ENCODE results near the gene AFAP1. TPM values are rescaled to one million over a fixed set of nuclear protein-coding genes. Genes with fewer than 3 reads are reported as not detected.

Gene AFAP1
- total and polyA plus RNA-seq, 2 donors (not counting 1 experiment from before 2014, with no cell fraction given), result 0.03 to 0.44 TPM

GRCh38 chr4:7847206-7847605 lies 92.5 kb downstream of the AFAP1 start:
- 85% methylated on average over 6 of the region's 6 CpGs for WGBS (ENCODE audit: insufficient coverage)
- Mint-ChIP-seq H3K9me3 (ENCODE audit: insufficient read depth) (no peaks in the 10 kb centered on the region), H3K27ac (no peak overlapping the region), H3K4me1 (no peaks in the 10 kb centered on the region), H3K27me3 (peaks cover 12% of the 10 kb centered on the region), H3K4me3 (no peak overlapping the region)
- ChIA-PET POLR2A (no interaction called here), CTCF (no interaction called here)
- no peak overlapping the region for H3K4me2 ChIP-seq (replicated peaks; ENCODE audit: low read depth, low read length, poor library complexity, severe bottlenecking)
- DNase-seq, result no peak
- ATAC-seq (ENCODE audit: low read depth), result no peak
- no peak overlapping the region for H3K27ac ChIP-seq (ENCODE audit: low read length in 2 of 2)
- H3K79me2 ChIP-seq (ENCODE audit: control insufficient read depth, insufficient read depth, low read length), result no peaks in the 10 kb centered on the region
- H3K4me3 ChIP-seq (ENCODE audit: control extremely low read depth in 1 of 5, extremely low read depth in 1 of 5, insufficient read depth in 1 of 5, low read depth in 2 of 5, low read length in 4 of 5), result no peak overlapping the region
- H4K20me1 ChIP-seq (ENCODE audit: control insufficient read depth, insufficient read depth, low read length, poor library complexity, severe bottlenecking), result no peaks in the 10 kb centered on the region
- H3K9ac ChIP-seq (ENCODE audit: low read length), result no peak overlapping the region
- H3K4me1 ChIP-seq (ENCODE audit: control insufficient read depth in 2 of 2, insufficient read depth in 2 of 2, low read length in 2 of 2), result no peaks in the 10 kb centered on the region
- H3K36me3 ChIP-seq (replicated peaks in 1 of 2; ENCODE audit: control extremely low read depth in 1 of 2, control insufficient read depth in 1 of 2, extremely low read depth in 1 of 2, insufficient read depth in 2 of 2, low read length in 1 of 2), result no peaks in the 10 kb centered on the region
- H3K27me3 ChIP-seq (replicated peaks in 1 of 4; ENCODE audit: control extremely low read depth in 1 of 4, control insufficient read depth in 3 of 4, insufficient read depth in 4 of 4, low read length in 3 of 4), result no peaks in the 10 kb centered on the region
- H2AFZ ChIP-seq (ENCODE audit: insufficient read depth, low read depth, low read length, poor library complexity, severe bottlenecking), result no peak overlapping the region
- TF ChIP-seq, protein P1, sequence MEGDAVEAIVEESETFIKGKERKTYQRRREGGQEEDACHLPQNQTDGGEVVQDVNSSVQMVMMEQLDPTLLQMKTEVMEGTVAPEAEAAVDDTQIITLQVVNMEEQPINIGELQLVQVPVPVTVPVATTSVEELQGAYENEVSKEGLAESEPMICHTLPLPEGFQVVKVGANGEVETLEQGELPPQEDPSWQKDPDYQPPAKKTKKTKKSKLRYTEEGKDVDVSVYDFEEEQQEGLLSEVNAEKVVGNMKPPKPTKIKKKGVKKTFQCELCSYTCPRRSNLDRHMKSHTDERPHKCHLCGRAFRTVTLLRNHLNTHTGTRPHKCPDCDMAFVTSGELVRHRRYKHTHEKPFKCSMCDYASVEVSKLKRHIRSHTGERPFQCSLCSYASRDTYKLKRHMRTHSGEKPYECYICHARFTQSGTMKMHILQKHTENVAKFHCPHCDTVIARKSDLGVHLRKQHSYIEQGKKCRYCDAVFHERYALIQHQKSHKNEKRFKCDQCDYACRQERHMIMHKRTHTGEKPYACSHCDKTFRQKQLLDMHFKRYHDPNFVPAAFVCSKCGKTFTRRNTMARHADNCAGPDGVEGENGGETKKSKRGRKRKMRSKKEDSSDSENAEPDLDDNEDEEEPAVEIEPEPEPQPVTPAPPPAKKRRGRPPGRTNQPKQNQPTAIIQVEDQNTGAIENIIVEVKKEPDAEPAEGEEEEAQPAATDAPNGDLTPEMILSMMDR (IDR thresholded peaks at IDR 0.05), result no peak
- TF ChIP-seq EZH2 (IDR thresholded peaks at IDR 0.05; ENCODE audit: borderline replicate concordance, insufficient read depth, low read depth, low read length, poor library complexity, severe bottlenecking), result no peak
- peaks cover 0 to 6% (median 0%) of the 10 kb centered on the region in 3 donors for H3K9me3 ChIP-seq (ENCODE audit: control extremely low read depth in 1 of 3, control insufficient read depth in 2 of 3, insufficient read depth in 1 of 3, low read length in 2 of 3)
- intact Hi-C loops (cut with micrococcal nuclease), result loop anchor here (10.0 kb wide), 1 partner anchor 348 kb away; the partner anchor contains the start of gene SH3TC1

DNA sequence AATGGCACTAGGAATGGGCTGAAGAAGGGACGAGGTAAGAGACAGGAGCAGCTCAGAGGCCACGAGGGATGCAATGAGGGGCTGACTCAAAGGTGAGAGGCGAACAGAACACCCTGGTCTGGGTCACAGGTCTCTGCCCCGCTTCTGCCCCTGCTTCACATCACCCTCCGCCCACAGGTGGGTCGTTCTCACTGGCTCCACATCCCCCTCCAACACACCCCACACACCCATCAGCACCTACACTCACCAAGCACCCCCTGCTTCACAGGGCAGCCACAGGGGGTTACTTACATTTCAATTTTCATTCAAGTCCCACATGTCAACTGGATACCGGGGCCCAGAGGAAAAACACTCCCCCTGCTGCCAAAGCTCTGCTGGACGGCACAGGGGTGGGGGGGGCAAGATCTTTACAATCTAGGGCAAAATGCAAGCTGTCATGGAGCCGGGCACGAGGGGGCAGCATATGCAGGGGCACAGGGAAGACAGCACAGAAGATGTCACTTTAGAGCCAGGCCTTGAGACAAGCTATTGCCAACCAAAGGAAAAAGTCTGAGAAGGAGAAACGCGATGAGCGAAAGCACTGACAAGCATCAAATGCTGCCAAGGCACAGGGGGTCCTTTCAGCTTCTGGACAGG lies 94.0 kb downstream of the AFAP1 start:
- intact Hi-C loops (cut with micrococcal nuclease), result loop anchor here (10.0 kb wide), 1 partner anchor 349 kb away; the partner anchor contains the start of gene SH3TC1
- Mint-ChIP-seq H3K4me3 (no peak overlapping the region), H3K27me3 (peaks cover 9% of the 10 kb centered on the region), H3K4me1 (no peaks in the 10 kb centered on the region), H3K27ac (no peak overlapping the region), H3K9me3 (ENCODE audit: insufficient read depth) (no peaks in the 10 kb centered on the region)
- no peaks in the 10 kb centered on the region for H3K27me3 ChIP-seq (replicated peaks in 1 of 4; ENCODE audit: control extremely low read depth in 1 of 4, control insufficient read depth in 3 of 4, insufficient read depth in 4 of 4, low read length in 3 of 4)
- H3K4me3 ChIP-seq (ENCODE audit: control extremely low read depth in 1 of 5, extremely low read depth in 1 of 5, insufficient read depth in 1 of 5, low read depth in 2 of 5, low read length in 4 of 5), result no peak overlapping the region
- H3K9ac ChIP-seq (ENCODE audit: low read length), result no peak overlapping the region
- POLR2A ChIA-PET, result no interaction called here
- H3K27ac ChIP-seq (ENCODE audit: low read length in 2 of 2), result no peak overlapping the region
- no peaks in the 10 kb centered on the region for H3K4me1 ChIP-seq (ENCODE audit: control insufficient read depth in 2 of 2, insufficient read depth in 2 of 2, low read length in 2 of 2)
- CTCF ChIA-PET, result no interaction called here
- DNase-seq (no peak), ATAC-seq (ENCODE audit: low read depth) (no peak)
- peaks cover 0 to 6% (median 0%) of the 10 kb centered on the region in 3 donors for H3K9me3 ChIP-seq (ENCODE audit: control extremely low read depth in 1 of 3, control insufficient read depth in 2 of 3, insufficient read depth in 1 of 3, low read length in 2 of 3)
- no peak overlapping the region for H2AFZ ChIP-seq (ENCODE audit: insufficient read depth, low read depth, low read length, poor library complexity, severe bottlenecking)
- H4K20me1 ChIP-seq (ENCODE audit: control insufficient read depth, insufficient read depth, low read length, poor library complexity, severe bottlenecking), result no peaks in the 10 kb centered on the region
- H3K4me2 ChIP-seq (replicated peaks; ENCODE audit: low read depth, low read length, poor library complexity, severe bottlenecking), result no peak overlapping the region
- WGBS (ENCODE audit: insufficient coverage), result 70% methylated on average over 11 of the region's 13 CpGs
- no peaks in the 10 kb centered on the region for H3K79me2 ChIP-seq (ENCODE audit: control insufficient read depth, insufficient read depth, low read length)
- TF ChIP-seq, protein P1 (IDR thresholded peaks at IDR 0.05), result no peak
- no peak for TF ChIP-seq EZH2 (IDR thresholded peaks at IDR 0.05; ENCODE audit: borderline replicate concordance, insufficient read depth, low read depth, low read length, poor library complexity, severe bottlenecking)
- H3K36me3 ChIP-seq (replicated peaks in 1 of 2; ENCODE audit: control extremely low read depth in 1 of 2, control insufficient read depth in 1 of 2, extremely low read depth in 1 of 2, insufficient read depth in 2 of 2, low read length in 1 of 2), result no peaks in the 10 kb centered on the region

All from B cell (primary cell).